ENCODE results near the gene FAM180B.
"Not testable (repeated sequence)": the region's sequence is repeated elsewhere in the genome, so short reads cannot be mapped to it uniquely, and the experiment has no call there.

FAM180B gene

DNA sequence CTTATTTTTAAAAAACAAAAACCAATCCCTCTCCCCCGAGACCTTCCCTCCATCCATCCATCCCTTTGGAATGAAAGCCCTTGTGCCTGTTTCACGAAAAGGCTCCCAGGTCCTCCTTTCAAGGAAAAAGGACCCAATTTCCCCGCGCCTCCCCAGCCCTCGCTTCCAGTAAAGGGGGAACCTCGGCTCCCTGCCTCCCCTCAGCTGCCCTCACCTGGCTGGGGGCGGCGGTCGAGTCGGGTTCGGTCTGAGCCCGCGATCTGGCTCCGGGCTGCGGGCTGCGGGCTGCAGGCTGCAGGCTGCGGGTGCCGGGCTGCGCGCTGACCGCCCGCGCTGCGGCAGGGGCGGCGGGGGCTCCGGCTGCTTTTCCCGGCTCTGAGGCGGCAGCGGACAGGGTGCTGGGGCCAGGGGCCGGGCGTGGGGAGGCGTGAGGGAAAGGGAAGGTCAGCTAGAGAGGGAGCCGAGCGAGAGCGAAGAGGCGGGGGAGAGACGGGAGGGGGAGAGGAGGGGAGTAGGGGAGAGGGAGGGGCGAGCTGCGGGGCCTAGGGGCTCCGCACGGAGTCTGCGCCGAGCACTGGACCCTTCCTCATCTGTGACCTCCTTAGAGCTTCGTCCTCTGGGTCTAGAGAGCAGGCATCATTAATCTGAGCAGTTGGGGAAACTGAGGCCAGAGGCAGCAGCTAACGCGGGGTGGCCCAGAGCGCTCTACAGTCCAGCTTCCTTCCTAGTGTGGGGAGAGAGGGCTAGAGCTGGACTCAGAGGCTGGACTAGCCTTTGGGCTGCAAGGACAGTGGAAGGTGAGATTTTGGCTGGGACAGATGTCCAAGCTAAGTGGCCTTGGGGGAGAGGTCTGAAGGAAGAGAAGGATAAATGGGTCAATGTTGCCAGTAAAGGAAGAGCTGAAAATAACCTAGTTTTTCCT is 7.7 kb downstream of the FAM180B start, which contains the start of gene C1QTNF4:
Gene C1QTNF4, minus strand, starts transcription at position 478 of the 922 bp plus-strand sequence. CDS start 3,601 bp downstream, outside the sequence.
- no peak for DNase-seq (ENCODE audit: low read depth in 2 of 3, low spot score in 1 of 3)

DNA sequence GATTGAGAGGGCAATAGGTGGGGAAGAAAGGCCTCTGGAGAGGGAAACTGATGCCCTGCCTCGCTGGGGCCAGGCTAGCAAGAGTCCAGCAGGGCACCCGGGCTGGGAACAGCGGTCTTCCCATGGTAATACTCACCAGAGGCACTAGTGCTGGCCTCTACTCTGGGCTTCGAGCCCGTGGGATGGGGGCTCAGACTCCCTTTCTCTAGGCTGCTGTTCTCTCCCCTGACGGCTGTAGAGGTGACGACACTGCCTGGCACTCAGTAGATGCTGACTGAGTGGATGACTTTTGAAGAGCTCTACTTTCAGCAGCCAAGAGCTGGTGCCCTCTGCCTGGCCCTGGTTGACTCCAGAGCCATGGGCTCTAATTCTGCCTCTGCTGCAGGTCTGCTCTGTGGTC is 8.6 kb downstream of the FAM180B start:
- no peak for DNase-seq (ENCODE audit: low read depth in 2 of 3, low spot score in 1 of 3)

DNA sequence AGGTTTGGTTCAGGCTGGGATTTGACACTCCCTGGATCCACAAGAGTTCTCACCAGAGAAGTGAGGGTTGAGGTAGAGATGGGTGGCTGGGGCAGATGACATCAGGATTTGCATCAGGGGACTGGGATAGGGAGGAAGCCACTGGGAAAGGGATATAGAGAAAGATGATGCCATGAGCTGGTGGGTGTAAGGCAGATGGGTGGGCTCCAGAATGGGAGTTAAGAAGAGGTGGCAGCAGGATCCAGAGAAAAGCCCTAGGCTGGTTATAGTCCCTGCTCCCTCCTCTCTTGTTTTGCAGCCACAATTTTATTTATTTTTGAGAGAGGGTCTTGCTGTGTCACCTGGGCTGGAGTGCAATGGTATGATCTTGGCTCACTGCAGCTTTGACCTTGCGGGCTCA is 9.5 kb downstream of the FAM180B start:
- DNase-seq (ENCODE audit: low read depth in 2 of 3, low spot score in 1 of 3): no peak

DNA sequence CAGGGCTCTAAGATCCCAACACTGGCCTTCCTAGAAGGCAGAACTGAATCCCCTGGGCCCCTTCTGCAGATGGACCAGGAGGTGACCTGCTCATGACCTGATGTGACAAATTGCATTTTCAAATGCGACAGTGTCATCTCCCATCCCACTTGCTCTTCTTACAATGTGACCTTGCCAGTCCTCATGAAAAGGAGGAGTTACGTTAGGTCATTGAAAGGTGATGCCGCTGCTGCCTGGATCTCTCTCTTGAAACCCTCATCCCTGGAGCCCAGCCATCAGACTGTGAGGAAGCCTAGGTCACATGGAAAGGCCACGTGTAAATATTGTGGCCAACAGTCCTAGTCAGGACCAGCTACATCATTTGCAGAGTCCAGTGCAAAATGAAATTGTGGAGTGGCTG is 13.4 kb downstream of the FAM180B start:
- no peak for DNase-seq (ENCODE audit: low read depth in 2 of 3, low spot score in 1 of 3)

DNA sequence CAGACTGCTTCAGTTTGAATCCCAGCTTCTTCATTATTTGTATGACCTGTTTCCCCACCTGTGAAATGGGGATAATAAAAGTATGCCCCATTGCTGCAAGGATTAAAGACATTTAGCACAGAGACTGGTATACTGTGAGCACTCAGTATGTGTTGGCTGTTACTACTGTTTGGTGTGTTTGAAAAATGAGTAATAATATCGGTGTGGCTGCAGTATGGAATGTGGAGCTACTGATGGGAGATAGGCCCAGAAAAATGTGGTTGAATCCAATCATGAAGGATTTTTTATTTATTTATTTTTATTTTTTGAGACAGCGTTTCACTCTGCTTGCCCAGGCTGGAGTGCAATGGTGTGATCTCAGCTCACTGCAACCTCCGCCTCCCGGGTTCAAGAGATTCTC is 16.8 kb downstream of the FAM180B start:
- no peak for DNase-seq (ENCODE audit: low read depth in 2 of 3, low spot score in 1 of 3)

DNA sequence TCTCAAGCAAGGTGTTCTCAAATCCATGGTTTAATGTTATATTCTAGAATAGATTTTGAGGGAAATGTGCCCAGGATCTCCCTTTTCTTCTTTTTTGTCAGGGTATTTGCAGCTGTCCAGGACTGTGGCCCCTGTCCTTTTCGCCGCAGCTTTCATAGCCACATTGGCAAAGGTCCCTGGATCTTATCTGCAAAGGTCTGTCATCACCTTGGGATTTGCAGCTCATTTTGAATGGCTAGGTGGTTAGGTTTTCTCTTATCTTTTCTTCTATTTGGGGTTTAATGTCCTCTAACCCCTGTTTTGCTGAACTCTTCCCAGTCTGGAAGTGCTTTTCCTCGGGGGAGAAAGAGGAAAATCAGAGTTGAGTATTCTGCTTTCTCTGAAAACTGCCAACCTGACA is 19.4 kb downstream of the FAM180B start:
- DNase-seq (ENCODE audit: low read depth in 2 of 3, low spot score in 1 of 3): no peak

DNA sequence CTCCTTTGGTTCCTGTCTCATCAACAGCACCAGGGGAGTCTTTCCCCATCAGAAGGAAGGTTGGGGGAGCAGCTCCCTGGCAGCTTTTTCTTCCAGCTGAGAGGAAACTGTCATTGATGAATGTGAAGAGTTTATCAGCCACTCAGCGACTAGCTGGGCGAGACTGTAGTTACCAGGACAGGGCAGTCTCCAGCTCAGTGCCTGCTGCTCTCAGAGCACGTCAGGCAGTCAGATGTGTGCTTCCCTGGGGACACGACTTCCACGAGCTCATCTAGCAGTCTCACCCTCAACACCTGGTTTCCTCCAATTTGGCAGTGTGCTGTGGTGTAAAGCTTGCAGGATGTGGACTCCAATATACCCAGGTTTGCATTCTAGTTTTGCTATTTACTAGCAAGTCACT is 20.3 kb downstream of the FAM180B start:
- DNase-seq (ENCODE audit: low read depth in 2 of 3, low spot score in 1 of 3): no peak

DNA sequence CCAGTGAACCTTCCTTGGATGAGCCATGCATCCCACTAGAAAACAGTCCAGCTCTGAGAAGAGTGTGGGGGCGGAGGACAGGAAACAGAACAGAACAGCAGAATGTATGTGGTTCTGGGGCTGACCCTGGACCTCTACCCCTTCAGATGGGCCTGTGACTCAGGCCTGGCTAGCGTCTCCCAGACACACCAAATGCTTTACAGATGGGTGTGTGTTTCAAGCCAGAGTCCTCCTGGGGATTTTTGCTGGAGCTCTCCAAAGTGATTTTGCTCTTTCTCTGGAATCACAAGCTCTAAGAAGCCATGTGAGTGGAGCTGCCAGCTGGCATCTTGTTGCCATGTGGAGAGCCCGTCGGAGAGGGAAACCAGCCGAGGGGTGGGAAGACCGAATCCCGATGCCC is 20.9 kb downstream of the FAM180B start:
- no peak for DNase-seq (ENCODE audit: low read depth in 2 of 3, low spot score in 1 of 3)

DNA sequence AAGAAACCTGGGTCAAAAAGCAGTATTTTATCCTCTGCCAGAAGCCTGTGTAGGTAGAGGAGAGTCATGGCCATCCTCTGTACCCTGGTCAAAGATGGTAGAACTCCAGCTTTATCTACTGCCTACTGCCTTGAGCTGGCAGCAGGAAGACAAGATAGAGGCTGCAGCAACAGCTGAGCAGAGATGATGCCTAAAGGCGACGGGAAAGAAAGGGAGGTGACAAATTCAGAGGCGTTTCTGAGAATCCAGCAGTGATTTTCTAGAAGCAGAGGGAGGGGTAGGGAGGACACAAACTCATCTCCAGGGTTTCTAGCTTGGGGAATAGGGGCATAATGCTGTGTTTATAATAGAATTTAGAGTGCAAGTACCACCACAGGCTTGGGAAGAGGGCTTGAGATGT is 23.2 kb downstream of the FAM180B start:
- no peak for DNase-seq (ENCODE audit: low read depth in 2 of 3, low spot score in 1 of 3)

DNA sequence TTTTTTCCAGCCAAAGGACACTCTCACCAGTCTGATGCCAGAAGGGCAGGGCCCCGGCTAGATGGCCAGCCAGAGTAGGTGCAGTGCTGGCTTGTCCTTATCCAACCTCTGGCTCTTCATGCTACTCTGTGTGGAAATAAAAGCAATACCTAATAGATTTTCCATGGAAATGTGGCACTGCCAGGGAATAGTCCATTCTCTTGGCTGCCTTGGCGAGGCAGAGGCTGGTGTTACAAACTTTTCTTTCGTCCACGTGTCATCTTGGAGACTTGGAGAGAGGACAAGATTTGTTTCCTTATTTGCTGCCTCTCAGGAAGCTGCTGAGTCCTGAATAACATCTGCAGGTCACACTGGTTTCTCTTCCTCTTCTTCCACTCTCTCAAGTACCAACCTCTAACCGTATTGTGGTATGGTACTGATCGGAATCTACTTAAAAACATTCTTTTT is 24.9 kb downstream of the FAM180B start:
- DNase-seq (ENCODE audit: low read depth in 2 of 3, low spot score in 1 of 3): no peak

DNA sequence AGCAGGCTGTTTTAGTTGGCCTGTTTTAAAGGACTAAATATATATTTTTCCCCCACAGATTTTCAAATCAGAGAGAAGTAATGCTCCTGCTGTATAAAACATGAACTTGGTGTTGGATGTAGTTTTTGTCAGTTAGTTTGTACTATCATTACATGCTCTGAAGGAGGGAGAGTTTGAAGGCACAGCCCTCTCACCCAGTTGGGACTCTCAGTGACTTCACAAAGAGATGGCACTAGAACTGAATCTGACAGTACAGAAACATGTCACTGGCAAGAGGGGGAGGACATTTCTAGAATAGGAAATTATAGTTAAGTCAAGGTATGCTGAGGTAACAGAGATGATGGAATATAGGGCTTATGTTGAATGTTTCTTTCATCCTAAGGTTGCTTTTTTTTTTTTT is 28.8 kb downstream of the FAM180B start:
- no peak for DNase-seq (ENCODE audit: low read depth in 2 of 3, low spot score in 1 of 3)

DNA sequence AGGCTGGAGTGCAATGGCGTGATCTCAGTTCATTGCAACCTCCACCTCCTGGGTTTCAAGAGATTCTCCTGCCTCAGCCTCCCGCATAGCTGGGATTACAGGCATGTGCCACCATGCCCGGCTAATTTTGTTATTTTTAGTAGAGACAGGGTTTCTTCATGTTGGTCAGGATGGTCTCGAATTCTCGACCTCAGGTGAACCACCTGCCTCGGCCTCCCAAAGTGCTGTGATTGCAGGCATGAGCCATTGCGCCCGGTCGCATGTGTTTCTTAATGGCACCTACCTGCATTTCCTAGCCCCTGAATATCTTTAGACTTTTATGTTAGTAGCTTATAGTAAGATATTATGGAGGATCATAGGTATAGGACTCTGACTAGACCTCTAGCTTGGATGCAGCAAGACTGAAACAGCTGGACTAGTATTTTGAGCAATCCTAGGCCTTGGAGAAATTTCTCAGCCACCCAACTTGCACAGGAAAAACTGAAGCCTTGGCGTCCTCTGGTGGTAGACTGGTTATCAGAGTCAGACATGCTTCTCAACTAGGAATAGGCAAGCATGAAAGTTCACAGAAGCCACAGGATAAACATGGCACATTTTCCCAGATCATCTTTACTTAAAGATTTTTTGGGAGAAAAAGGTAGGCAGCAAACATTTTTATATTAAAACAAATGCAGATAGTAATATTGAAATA is 30.4 kb downstream of the FAM180B start:
- no peak for DNase-seq (ENCODE audit: low read depth in 2 of 3, low spot score in 1 of 3)

DNA sequence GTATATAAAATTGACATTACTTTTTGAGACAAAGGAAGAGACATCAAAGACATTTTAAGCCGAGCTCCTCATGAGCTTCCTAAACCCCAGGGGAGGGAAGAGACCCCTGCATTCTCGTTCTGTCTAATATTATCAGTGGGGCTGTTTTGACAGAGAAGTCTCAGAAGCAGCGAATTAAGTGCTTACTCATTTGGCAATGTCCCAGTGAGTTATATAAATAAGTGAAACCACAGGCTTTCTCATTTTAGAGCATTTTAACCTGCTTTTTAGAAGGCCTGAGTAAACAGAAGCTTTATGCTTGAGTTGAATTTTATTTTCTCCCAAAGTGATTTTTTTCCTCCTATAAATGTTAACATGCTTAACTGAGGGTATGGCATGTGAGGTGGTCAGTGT is 30.9 kb downstream of the FAM180B start:
- DNase-seq (ENCODE audit: low read depth in 2 of 3, low spot score in 1 of 3): no peak

DNA sequence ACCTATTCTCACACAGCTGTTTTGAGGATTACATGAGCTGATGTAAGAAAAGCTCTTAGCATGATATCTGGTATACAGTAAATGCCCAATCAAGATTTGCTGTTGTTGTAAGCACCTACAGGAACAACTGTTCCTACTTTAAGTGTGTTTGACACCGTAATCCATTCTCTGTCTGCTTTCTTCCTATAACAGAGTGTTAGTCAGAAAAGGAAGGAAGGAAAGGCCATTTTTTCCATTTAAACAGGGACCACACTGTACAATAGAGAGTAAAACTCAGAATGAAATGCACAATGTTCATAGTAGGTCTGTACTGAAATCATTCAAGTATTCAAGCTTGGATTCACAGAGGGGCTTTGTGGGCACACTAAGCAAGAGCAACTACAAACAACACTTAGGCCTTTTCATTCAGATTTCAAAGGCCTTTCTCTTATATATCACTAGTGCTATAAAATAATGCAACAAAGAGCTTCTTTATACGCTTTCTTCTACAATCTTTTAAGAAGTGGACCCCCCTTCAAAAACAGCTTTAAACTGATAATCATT is 34.4 kb downstream of the FAM180B start:
- DNase-seq (ENCODE audit: low read depth in 2 of 3, low spot score in 1 of 3): no peak

DNA sequence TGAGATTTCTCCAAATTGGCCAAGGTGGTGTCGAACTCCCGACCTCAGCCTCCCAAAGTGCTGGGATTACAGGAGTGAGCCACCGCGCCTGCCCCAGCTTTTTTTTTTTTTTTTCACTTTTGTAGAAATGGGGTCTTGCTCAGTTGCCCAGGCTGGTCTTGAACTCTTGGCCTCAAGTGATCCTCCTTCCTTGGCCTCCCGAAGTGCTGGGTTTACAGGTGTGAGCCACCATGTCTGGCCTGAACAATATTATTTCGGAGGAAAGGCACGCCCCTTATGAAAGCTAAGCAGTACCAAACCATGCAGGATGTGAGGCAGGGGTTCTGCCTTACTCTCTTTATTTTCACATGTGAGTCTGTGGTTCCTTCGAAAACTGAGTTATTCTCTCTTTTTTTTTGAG is 39.8 kb downstream of the FAM180B start:
- no peak for DNase-seq (ENCODE audit: low read depth in 2 of 3, low spot score in 1 of 3)

DNA sequence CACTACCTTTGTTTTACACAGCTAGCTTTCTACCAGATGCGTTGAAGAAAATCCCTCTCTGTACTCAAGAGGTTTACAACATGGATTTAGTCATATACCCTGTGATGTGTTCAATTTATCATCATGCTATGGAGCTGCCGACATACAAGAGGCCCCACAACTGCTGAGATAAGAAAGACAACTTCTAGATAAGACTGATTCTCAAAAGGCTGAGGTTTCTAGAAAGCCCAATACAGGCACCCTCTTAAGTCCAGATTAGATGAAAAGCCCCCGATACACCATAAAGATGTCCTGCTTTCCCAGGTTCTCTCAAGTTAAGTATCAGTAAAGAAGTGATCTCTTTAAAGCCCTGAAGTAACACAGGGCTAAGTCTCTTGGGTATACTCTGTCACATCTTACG is 41.5 kb downstream of the FAM180B start:
- DNase-seq (ENCODE audit: low read depth in 2 of 3, low spot score in 1 of 3): no peak

DNA sequence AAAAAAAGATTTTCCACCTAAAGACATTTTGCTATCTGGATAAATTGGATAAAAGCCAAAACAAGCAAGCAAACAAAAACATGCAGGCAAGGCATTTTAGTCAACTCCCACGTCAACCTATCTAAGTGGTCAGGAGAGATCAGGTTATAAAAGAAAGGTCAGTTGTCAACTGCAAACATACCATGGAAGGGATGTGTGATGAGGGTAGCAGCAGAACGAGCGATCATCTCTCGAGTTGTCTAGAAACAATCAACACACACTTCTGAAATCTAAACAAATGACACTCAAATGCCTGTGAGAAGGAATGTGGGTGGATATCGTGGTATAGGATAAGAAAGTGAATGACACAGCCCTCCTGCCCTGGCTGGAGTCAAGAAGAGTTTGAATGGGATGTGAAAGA is 45.0 kb downstream of the FAM180B start:
- DNase-seq (ENCODE audit: low read depth in 2 of 3, low spot score in 1 of 3): no peak

DNA sequence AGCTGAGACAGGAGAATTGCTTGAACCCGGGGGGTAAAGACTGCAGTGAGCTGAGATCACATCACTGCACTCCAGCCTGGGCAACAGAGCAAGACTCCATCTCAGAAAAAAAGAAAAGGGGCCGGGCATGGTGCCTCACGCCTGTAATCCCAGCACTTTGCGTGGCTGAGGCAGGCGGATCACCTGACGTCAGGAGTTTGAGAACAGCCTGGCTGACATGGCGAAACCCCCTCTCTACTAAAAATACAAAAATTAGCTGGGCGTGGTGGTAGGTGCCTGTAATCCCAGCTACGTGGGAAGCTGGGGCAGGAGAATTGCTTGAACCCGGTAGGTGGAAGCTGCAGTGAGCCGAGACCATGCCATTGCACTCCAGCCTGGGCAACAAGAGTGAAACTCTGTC is 49.9 kb downstream of the FAM180B start:
- not testable (repeated sequence) for DNase-seq (ENCODE audit: low read depth in 2 of 3, low spot score in 1 of 3)

Measured in stimulated activated CD4-positive, alpha-beta T cell treated with anti-CD3 and anti-CD28 coated beads, Interleukin-12 subunit alpha, Interleukin-12 subunit beta, amount 100 ng/mL, for 48 hours (primary cell).